GM23338 (cell line): Measurements from ENCODE around the gene MACF1. TPM values are rescaled to one million over a fixed set of nuclear protein-coding genes. Genes with fewer than 3 reads are reported as not detected.

Source experiments
- ATAC-seq: fragments of 200-7000 bp; cut with Tn5 transposase; 3 replicates; pipeline ENCODE4 v1.9.1; 2020
- DNase-seq: peaks from one replicate; pipeline ENCODE4 v3.0.0-alpha.2; 2015; ENCODE audit warnings: low spot score
- H2AFZ ChIP-seq: fragments of 200-600 bp; sonication (generic); 2 replicates; pipeline ENCODE4 v1.8.0; 2016; ENCODE audit warnings: antibody characterized with exemption, mild to moderate bottlenecking, moderate library complexity
- H3F3A ChIP-seq: fragments of 200-600 bp; sonication (generic); replicated peaks from 2 replicates; pipeline ENCODE4 v1.8.0; 2017; ENCODE audit warnings: antibody characterized with exemption, mixed run types, low read depth
- H3K27ac ChIP-seq: fragments of 200-600 bp; sonication (generic); 2 replicates; pipeline ENCODE4 v1.6.1; 2016; ENCODE audit warnings: low read depth
- H3K27me3 ChIP-seq: fragments of 200-600 bp; sonication (generic); 2 replicates; pipeline ENCODE4 v1.8.0; 2016; ENCODE audit warnings: mild to moderate bottlenecking, mixed run types, moderate library complexity; ENCODE audit not compliant: insufficient read depth
- H3K36me3 ChIP-seq: fragments of 200-600 bp; sonication (generic); 2 replicates; pipeline ENCODE4 v1.8.0; 2016; ENCODE audit warnings: mild to moderate bottlenecking; ENCODE audit not compliant: insufficient read depth
- H3K4me1 ChIP-seq: fragments of 200-600 bp; sonication (generic); 2 replicates; pipeline ENCODE4 v1.8.0; 2016; ENCODE audit warnings: mild to moderate bottlenecking, moderate library complexity; ENCODE audit not compliant: insufficient read depth
- H3K4me2 ChIP-seq: fragments of 200-600 bp; sonication (generic); 2 replicates; pipeline ENCODE4 v1.7.1; 2017; ENCODE audit warnings: mixed run types
- H3K4me3 ChIP-seq: fragments of 200-600 bp; sonication (generic); 2 replicates; pipeline ENCODE4 v1.6.1; 2016; ENCODE audit warnings: mixed run types
- H3K79me2 ChIP-seq: fragments of 200-600 bp; sonication (generic); replicated peaks from 2 replicates; pipeline ENCODE4 v1.8.0; 2017; ENCODE audit warnings: mild to moderate bottlenecking; ENCODE audit not compliant: insufficient read depth
- H3K9me2 ChIP-seq: fragments of 200-600 bp; sonication (generic); 2 replicates; pipeline ENCODE4 v1.8.0; 2017; ENCODE audit not compliant: insufficient read depth
- H4K20me1 ChIP-seq: fragments of 200-600 bp; sonication (generic); replicated peaks from 2 replicates; pipeline ENCODE4 v1.8.0; 2017; ENCODE audit warnings: mild to moderate bottlenecking; ENCODE audit not compliant: insufficient read depth
- H3K27ac Mint-ChIP-seq: 2 replicates; pipeline ENCODE4 v1.8.0; 2020; ENCODE audit warnings: inconsistent platforms, mild to moderate bottlenecking, moderate library complexity, mixed read lengths
- H3K27me3 Mint-ChIP-seq: 3 replicates; pipeline ENCODE4 v1.8.0; 2022; ENCODE audit warnings: low read depth, mild to moderate bottlenecking, moderate library complexity, mixed read lengths, inconsistent platforms; ENCODE audit not compliant: insufficient read depth, poor library complexity
- H3K36me3 Mint-ChIP-seq: 3 replicates; pipeline ENCODE4 v1.8.0; 2021; ENCODE audit warnings: low read depth, mild to moderate bottlenecking, inconsistent platforms, moderate library complexity, mixed read lengths
- H3K4me1 Mint-ChIP-seq: 3 replicates; pipeline ENCODE4 v1.8.0; 2020; ENCODE audit warnings: mild to moderate bottlenecking, inconsistent platforms, mixed read lengths
- H3K4me3 Mint-ChIP-seq: 3 replicates; pipeline ENCODE4 v1.8.0; 2021; ENCODE audit warnings: moderate library complexity, mild to moderate bottlenecking, inconsistent platforms, mixed read lengths
- H3K9me3 Mint-ChIP-seq: 3 replicates; pipeline ENCODE4 v1.8.0; 2020; ENCODE audit warnings: moderate library complexity, mild to moderate bottlenecking, inconsistent platforms, mixed read lengths
- CREB1 ChIP-seq: fragments of 250-450 bp; sonication (Bioruptor Pico); IDR thresholded peaks from 2 replicates; pipeline ENCODE4 v1.5.0; 2020; ENCODE audit warnings: low read depth, mild to moderate bottlenecking, moderate library complexity
- EZH2phosphoT487 ChIP-seq: fragments of 200-600 bp; sonication (generic); IDR thresholded peaks from one replicate; pipeline ENCODE4 v1.8.1; 2018; ENCODE audit warnings: antibody characterized with exemption; ENCODE audit not compliant: unreplicated experiment
- JUNB ChIP-seq: IDR thresholded peaks from one replicate; pipeline ENCODE4 v1.6.1; 2016; ENCODE audit warnings: antibody characterized with exemption; ENCODE audit not compliant: unreplicated experiment
- NANOG ChIP-seq: IDR thresholded peaks from 2 replicates; pipeline ENCODE4 v1.6.1; 2016; ENCODE audit warnings: antibody characterized with exemption, borderline replicate concordance
- POLR2AphosphoS5 ChIP-seq: IDR thresholded peaks from 2 replicates; pipeline ENCODE4 v1.6.1; 2016; ENCODE audit warnings: antibody characterized with exemption, low read depth
- STAT1 ChIP-seq: IDR thresholded peaks from one replicate; pipeline ENCODE4 v1.6.1; 2016; ENCODE audit warnings: antibody characterized with exemption; ENCODE audit not compliant: unreplicated experiment
- ZNF114 ChIP-seq: fragments of 250-450 bp; sonication (Bioruptor Pico); IDR thresholded peaks from 2 replicates; pipeline ENCODE4 v1.5.0; 2020; ENCODE audit warnings: mild to moderate bottlenecking, moderate library complexity
- ZNF331 ChIP-seq: fragments of 250-450 bp; sonication (Bioruptor Pico); IDR thresholded peaks from 2 replicates; pipeline ENCODE4 v1.5.0; 2020; ENCODE audit warnings: low read depth, mild to moderate bottlenecking, moderate library complexity
- polyA plus RNA-seq: library from polyadenylated mRNA; unstranded; fragments of >200 nt; fragmentation: Nextera tagmentation; extraction: Ambion mirVana; gene quantifications from 2 replicates; pipeline ENCODE4 v1.2.1, GENCODE V29; 2016
- total RNA-seq: library from RNA; depleted of rRNA; stranded (reverse); fragments of >200 nt; shearing (Covaris generic); gene quantifications from 2 replicates; pipeline ENCODE4 v1.2.3, GENCODE V29; 2014
- TF ChIP-seq, protein P1 (sequence below), 2 experiments: fragments of 200-600 bp in 1 of 2; sonication (generic) in 1 of 2; conservative IDR thresholded peaks; 2 replicates each; pipeline versions ENCODE4 v1.5.1 to v1.6.1; 2016 to 2017; ENCODE audit warnings: antibody characterized with exemption in 2 of 2, low read depth in 2 of 2, mild to moderate bottlenecking in 2 of 2, moderate library complexity in 1 of 2
- TF ChIP-seq, protein P2 (sequence below): fragments of 250-450 bp; sonication (Bioruptor Pico); IDR thresholded peaks from 2 replicates; pipeline ENCODE4 v1.5.0; 2020; ENCODE audit warnings: mild to moderate bottlenecking, moderate library complexity
- TF ChIP-seq, protein P3 (sequence below): IDR thresholded peaks from 2 replicates; pipeline ENCODE4 v1.6.1; 2016; ENCODE audit warnings: antibody characterized with exemption
- TF ChIP-seq, protein P4 (sequence below): IDR thresholded peaks from one replicate; pipeline ENCODE4 v1.6.1; 2018; ENCODE audit warnings: antibody characterized with exemption; ENCODE audit not compliant: unreplicated experiment

Gene MACF1
- total and polyA plus RNA-seq, 2 experiments from 2014 or later: 104 to 399 TPM

DNA sequence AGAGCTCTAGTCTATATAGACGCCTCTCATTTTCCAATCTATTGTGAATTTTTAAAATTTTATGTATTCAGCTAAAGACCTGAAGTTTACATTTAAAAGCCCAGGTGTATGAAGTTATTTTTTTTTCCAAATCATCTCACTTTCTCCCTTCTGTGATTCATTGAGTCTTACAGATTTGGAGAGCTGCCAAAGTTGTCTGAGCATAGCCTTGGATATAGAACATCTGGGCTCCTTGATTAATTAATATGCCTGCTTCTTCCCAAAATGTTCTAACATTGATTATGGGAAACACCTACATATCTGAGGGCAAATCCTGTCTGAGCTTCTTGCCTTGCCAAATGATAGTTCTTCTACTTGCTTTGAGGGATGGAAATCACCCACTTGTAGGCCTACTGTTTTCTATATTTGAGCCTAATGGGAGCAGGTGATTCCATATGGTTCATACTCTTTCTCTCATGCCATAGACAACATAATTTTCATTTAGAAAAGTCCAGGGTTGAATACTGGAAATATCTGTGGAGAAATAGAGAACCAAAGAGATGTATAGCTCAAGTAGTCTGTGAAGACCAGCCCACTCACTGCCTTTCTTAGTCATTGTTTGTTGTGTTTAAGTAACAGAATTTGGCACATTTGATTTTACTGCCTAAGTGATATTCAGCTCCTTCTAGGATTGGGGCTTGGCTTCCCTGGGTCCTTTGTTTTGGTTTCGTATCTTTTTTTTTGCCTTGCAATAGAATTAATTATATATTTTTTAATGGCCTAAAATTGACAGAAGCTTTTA is 46.2 kb downstream of the MACF1 start (continued):
- TF ChIP-seq, protein P1, sequence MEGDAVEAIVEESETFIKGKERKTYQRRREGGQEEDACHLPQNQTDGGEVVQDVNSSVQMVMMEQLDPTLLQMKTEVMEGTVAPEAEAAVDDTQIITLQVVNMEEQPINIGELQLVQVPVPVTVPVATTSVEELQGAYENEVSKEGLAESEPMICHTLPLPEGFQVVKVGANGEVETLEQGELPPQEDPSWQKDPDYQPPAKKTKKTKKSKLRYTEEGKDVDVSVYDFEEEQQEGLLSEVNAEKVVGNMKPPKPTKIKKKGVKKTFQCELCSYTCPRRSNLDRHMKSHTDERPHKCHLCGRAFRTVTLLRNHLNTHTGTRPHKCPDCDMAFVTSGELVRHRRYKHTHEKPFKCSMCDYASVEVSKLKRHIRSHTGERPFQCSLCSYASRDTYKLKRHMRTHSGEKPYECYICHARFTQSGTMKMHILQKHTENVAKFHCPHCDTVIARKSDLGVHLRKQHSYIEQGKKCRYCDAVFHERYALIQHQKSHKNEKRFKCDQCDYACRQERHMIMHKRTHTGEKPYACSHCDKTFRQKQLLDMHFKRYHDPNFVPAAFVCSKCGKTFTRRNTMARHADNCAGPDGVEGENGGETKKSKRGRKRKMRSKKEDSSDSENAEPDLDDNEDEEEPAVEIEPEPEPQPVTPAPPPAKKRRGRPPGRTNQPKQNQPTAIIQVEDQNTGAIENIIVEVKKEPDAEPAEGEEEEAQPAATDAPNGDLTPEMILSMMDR (conservative IDR thresholded peaks at IDR 0.05; ENCODE audit: low read depth in 2 of 2): no peak

DNA sequence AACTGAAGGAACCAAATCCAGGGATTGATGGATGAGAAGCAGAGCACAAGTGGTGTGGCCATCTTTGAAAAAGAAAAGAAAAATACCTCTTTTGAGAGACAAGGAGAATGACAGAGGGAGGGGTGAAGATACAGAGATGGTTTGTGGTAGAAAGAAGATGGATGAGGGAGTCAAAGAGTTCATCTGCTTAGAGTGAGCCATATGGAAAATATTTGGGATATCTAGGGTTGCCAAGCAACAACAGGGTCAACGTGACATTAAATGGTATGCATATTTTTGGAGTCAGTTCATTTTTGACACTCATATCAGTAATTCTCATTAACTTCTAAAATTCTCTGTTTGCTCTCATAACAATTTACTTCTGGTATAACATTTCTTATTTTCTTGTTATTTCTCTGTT is 50.7 kb downstream of the MACF1 start:
- Histone ChIP-seq H3K27me3 (no peaks in the 10 kb centered on the region), H3K79me2 (peaks cover 42% of the 10 kb centered on the region), H3F3A (peaks cover 3% of the 10 kb centered on the region; the same call in 1 of the 2 replicates), H3K4me3 (no peak overlapping the region), H2AFZ (no peak overlapping the region), H4K20me1 (peaks cover 17% of the 10 kb centered on the region; the same call in 1 of the 2 replicates), H3K9me2 (no peaks in the 10 kb centered on the region), H3K36me3 (peaks cover 24% of the 10 kb centered on the region), H3K4me2 (no peak overlapping the region), H3K4me1 (no peaks in the 10 kb centered on the region), H3K27ac (no peak overlapping the region; the same call in 1 of the 2 replicates)
- no peaks in the 10 kb centered on the region for H3K4me1 Mint-ChIP-seq
- peaks cover 14% of the 10 kb centered on the region; the same call in 2 of the 3 replicates for H3K36me3 Mint-ChIP-seq
- H3K27me3 Mint-ChIP-seq: peaks cover 4% of the 10 kb centered on the region
- no peak overlapping the region for H3K27ac Mint-ChIP-seq
- H3K9me3 Mint-ChIP-seq: no peaks in the 10 kb centered on the region
- no peak overlapping the region for H3K4me3 Mint-ChIP-seq
- DNase-seq (no peak), ATAC-seq (no peak)
- TF ChIP-seq ZNF331: no peak
- TF ChIP-seq JUNB: no peak
- TF ChIP-seq CREB1 (CRISPR knock-in tag): no peak
- TF ChIP-seq ZNF114: no peak
- TF ChIP-seq POLR2AphosphoS5: no peak
- TF ChIP-seq, protein P2, sequence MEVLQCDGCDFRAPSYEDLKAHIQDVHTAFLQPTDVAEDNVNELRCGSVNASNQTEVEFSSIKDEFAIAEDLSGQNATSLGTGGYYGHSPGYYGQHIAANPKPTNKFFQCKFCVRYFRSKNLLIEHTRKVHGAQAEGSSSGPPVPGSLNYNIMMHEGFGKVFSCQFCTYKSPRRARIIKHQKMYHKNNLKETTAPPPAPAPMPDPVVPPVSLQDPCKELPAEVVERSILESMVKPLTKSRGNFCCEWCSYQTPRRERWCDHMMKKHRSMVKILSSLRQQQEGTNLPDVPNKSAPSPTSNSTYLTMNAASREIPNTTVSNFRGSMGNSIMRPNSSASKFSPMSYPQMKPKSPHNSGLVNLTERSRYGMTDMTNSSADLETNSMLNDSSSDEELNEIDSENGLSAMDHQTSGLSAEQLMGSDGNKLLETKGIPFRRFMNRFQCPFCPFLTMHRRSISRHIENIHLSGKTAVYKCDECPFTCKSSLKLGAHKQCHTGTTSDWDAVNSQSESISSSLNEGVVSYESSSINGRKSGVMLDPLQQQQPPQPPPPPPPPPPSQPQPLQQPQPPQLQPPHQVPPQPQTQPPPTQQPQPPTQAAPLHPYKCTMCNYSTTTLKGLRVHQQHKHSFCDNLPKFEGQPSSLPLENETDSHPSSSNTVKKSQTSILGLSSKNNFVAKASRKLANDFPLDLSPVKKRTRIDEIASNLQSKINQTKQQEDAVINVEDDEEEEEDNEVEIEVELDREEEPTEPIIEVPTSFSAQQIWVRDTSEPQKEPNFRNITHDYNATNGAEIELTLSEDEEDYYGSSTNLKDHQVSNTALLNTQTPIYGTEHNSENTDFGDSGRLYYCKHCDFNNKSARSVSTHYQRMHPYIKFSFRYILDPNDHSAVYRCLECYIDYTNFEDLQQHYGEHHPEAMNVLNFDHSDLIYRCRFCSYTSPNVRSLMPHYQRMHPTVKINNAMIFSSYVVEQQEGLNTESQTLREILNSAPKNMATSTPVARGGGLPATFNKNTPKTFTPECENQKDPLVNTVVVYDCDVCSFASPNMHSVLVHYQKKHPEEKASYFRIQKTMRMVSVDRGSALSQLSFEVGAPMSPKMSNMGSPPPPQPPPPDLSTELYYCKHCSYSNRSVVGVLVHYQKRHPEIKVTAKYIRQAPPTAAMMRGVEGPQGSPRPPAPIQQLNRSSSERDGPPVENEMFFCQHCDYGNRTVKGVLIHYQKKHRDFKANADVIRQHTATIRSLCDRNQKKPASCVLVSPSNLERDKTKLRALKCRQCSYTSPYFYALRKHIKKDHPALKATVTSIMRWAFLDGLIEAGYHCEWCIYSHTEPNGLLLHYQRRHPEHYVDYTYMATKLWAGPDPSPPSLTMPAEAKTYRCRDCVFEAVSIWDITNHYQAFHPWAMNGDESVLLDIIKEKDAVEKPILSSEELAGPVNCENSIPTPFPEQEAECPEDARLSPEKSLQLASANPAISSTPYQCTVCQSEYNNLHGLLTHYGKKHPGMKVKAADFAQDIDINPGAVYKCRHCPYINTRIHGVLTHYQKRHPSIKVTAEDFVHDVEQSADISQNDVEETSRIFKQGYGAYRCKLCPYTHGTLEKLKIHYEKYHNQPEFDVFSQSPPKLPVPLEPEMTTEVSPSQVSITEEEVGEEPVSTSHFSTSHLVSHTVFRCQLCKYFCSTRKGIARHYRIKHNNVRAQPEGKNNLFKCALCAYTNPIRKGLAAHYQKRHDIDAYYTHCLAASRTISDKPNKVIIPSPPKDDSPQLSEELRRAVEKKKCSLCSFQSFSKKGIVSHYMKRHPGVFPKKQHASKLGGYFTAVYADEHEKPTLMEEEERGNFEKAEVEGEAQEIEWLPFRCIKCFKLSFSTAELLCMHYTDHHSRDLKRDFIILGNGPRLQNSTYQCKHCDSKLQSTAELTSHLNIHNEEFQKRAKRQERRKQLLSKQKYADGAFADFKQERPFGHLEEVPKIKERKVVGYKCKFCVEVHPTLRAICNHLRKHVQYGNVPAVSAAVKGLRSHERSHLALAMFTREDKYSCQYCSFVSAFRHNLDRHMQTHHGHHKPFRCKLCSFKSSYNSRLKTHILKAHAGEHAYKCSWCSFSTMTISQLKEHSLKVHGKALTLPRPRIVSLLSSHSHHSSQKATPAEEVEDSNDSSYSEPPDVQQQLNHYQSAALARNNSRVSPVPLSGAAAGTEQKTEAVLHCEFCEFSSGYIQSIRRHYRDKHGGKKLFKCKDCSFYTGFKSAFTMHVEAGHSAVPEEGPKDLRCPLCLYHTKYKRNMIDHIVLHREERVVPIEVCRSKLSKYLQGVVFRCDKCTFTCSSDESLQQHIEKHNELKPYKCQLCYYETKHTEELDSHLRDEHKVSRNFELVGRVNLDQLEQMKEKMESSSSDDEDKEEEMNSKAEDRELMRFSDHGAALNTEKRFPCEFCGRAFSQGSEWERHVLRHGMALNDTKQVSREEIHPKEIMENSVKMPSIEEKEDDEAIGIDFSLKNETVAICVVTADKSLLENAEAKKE (CRISPR knock-in tag): no peak
- TF ChIP-seq, protein P3, sequence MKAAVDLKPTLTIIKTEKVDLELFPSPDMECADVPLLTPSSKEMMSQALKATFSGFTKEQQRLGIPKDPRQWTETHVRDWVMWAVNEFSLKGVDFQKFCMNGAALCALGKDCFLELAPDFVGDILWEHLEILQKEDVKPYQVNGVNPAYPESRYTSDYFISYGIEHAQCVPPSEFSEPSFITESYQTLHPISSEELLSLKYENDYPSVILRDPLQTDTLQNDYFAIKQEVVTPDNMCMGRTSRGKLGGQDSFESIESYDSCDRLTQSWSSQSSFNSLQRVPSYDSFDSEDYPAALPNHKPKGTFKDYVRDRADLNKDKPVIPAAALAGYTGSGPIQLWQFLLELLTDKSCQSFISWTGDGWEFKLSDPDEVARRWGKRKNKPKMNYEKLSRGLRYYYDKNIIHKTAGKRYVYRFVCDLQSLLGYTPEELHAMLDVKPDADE: no peak
- no peak for TF ChIP-seq EZH2phosphoT487
- TF ChIP-seq STAT1: no peak
- TF ChIP-seq, protein P4, sequence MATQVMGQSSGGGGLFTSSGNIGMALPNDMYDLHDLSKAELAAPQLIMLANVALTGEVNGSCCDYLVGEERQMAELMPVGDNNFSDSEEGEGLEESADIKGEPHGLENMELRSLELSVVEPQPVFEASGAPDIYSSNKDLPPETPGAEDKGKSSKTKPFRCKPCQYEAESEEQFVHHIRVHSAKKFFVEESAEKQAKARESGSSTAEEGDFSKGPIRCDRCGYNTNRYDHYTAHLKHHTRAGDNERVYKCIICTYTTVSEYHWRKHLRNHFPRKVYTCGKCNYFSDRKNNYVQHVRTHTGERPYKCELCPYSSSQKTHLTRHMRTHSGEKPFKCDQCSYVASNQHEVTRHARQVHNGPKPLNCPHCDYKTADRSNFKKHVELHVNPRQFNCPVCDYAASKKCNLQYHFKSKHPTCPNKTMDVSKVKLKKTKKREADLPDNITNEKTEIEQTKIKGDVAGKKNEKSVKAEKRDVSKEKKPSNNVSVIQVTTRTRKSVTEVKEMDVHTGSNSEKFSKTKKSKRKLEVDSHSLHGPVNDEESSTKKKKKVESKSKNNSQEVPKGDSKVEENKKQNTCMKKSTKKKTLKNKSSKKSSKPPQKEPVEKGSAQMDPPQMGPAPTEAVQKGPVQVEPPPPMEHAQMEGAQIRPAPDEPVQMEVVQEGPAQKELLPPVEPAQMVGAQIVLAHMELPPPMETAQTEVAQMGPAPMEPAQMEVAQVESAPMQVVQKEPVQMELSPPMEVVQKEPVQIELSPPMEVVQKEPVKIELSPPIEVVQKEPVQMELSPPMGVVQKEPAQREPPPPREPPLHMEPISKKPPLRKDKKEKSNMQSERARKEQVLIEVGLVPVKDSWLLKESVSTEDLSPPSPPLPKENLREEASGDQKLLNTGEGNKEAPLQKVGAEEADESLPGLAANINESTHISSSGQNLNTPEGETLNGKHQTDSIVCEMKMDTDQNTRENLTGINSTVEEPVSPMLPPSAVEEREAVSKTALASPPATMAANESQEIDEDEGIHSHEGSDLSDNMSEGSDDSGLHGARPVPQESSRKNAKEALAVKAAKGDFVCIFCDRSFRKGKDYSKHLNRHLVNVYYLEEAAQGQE: no peak
- no peak for TF ChIP-seq NANOG
